A549 (cell line): ENCODE measurements around the gene NTSR1. TPM values are rescaled to one million over a fixed set of nuclear protein-coding genes. Genes with fewer than 3 reads are reported as not detected.

ENCODE experiments used
- ATAC-seq, 2 experiments: fragments of 200-7000 bp in 1 of 2; fragments of >200 bp in 1 of 2; cut with Nextera tagmentation in 1 of 2; cut with Tn5 transposase in 1 of 2; 3 replicates each; pipeline versions ENCODE4 v1.8.0 to v1.9.1; 2018 to 2020; ENCODE audit warnings: mild to moderate bottlenecking in 1 of 2, moderate library complexity in 1 of 2
- CTCF ChIA-PET: fragments of 300-600 bp; sonication (Branson Sonifier 250); formaldehyde crosslinking; extraction: SDS; loops from one replicate; lab custom pipeline; 2021; ENCODE audit warnings: antibody characterized with exemption, inconsistent platforms; lab: Yijun Ruan, JAX
- POLR2A ChIA-PET: fragments of 350-600 bp; formaldehyde crosslinking; extraction: SDS; loops from one replicate; lab custom pipeline; 2021; ENCODE audit warnings: antibody characterized with exemption, inconsistent platforms; lab: Yijun Ruan, JAX
- DNase-seq, 2 experiments: peaks; one replicate each; pipeline versions ENCODE4 v3.0.0 to v3.0.0-alpha.2; 2011 to 2016; ENCODE audit warnings: low read depth in 1 of 2, low spot score in 1 of 2
- FAIRE-seq: peaks from 2 replicates; lab custom pipeline; 2011; peaks lifted over from hg19 to GRCh38; lab: Jason Lieb, UNC
- H3K27ac ChIP-seq, 2 experiments: fragments of >200 bp; sonication (Bioruptor Twin); formaldehyde crosslinking; 3 replicates each; pipeline ENCODE4 v1.5.1; 2016 to 2017
- H3K4me1 ChIP-seq: fragments of >200 bp; sonication (Bioruptor Twin); formaldehyde crosslinking; 3 replicates; pipeline ENCODE4 v1.6.1; 2016
- H3K4me2 ChIP-seq: fragments of >200 bp; sonication (Bioruptor Twin); formaldehyde crosslinking; 3 replicates; pipeline ENCODE4 v1.6.1; 2016
- H3K4me3 ChIP-seq: fragments of >200 bp; sonication (Bioruptor Twin); formaldehyde crosslinking; 3 replicates; pipeline ENCODE4 v1.5.1; 2016
- H3K9me3 ChIP-seq: fragments of >200 bp; sonication (Bioruptor Twin); formaldehyde crosslinking; 3 replicates; pipeline ENCODE4 v1.6.1; 2016
- CBX2 ChIP-seq: fragments of 200-600 bp; sonication (generic); IDR thresholded peaks from 2 replicates; pipeline ENCODE4 v1.6.1; 2016; ENCODE audit warnings: low read depth, mild to moderate bottlenecking, borderline replicate concordance
- CBX8 ChIP-seq: fragments of 200-600 bp; sonication (generic); IDR thresholded peaks from 2 replicates; pipeline ENCODE4 v1.6.1; 2016
- CTCF ChIP-seq: fragments of >200 bp; sonication (Bioruptor Twin); formaldehyde crosslinking; IDR thresholded peaks from 3 replicates; pipeline ENCODE4 v1.5.1; 2016
- E2F6 ChIP-seq: IDR thresholded peaks from 2 replicates; pipeline ENCODE4 v1.6.1; 2012; ENCODE audit warnings: low read depth, borderline replicate concordance
- EP300 ChIP-seq, 2 experiments: fragments of >200 bp; sonication (Bioruptor Twin); formaldehyde crosslinking; IDR thresholded peaks; 2 replicates in 1 of 2; 3 replicates in 1 of 2; pipeline ENCODE4 v1.6.1; 2016 to 2017
- ESRRA ChIP-seq: fragments of 150-350 bp; IDR thresholded peaks from 2 replicates; pipeline ENCODE4 v1.6.1; 2014; ENCODE audit warnings: mild to moderate bottlenecking, low read length, borderline replicate concordance
- FOSB ChIP-seq: fragments of 250-450 bp; sonication (Bioruptor Pico); IDR thresholded peaks from 2 replicates; pipeline ENCODE4 v1.5.0; 2020; ENCODE audit warnings: mild to moderate bottlenecking, moderate library complexity
- FOXS1 ChIP-seq: fragments of 250-450 bp; sonication (Bioruptor Pico); IDR thresholded peaks from 2 replicates; pipeline ENCODE4 v1.5.0; 2020; ENCODE audit warnings: mild to moderate bottlenecking, moderate library complexity
- GATA3 ChIP-seq: IDR thresholded peaks from 2 replicates; pipeline ENCODE4 v1.6.1; 2012; ENCODE audit warnings: borderline replicate concordance
- HOXB13 ChIP-seq: fragments of 250-450 bp; sonication (Bioruptor Pico); IDR thresholded peaks from 2 replicates; pipeline ENCODE4 v1.5.0; 2020; ENCODE audit warnings: low read depth, mild to moderate bottlenecking, moderate library complexity
- MAFK ChIP-seq: fragments of 450-650 bp; IDR thresholded peaks from 2 replicates; pipeline ENCODE4 v1.6.1; 2014; ENCODE audit not compliant: partially characterized antibody
- MAX ChIP-seq: IDR thresholded peaks from 2 replicates; pipeline ENCODE4 v1.6.1; 2012
- NPAS2 ChIP-seq: fragments of 250-450 bp; sonication (Bioruptor Pico); IDR thresholded peaks from 2 replicates; pipeline ENCODE4 v1.8.0; 2022; ENCODE audit warnings: mild to moderate bottlenecking, moderate library complexity, borderline replicate concordance
- PBX3 ChIP-seq: IDR thresholded peaks from 2 replicates; pipeline ENCODE4 v1.6.1; 2012
- PHF8 ChIP-seq: fragments of 200-600 bp; sonication (generic); IDR thresholded peaks from 2 replicates; pipeline ENCODE4 v1.6.1; 2016; ENCODE audit warnings: low read depth, mild to moderate bottlenecking, antibody characterized with exemption, moderate library complexity, borderline replicate concordance
- POLR2AphosphoS2 ChIP-seq: conservative IDR thresholded peaks from 2 replicates; pipeline ENCODE4 v1.6.1; 2012; ENCODE audit warnings: low read length, improper control_type of control experiment, inconsistent platforms
- REST ChIP-seq: fragments of 200-600 bp; sonication (generic); IDR thresholded peaks from 2 replicates; pipeline ENCODE4 v1.6.1; 2016; ENCODE audit warnings: antibody characterized with exemption, mild to moderate bottlenecking, moderate library complexity
- SREBF2 ChIP-seq: fragments of 450-650 bp; IDR thresholded peaks from 2 replicates; pipeline ENCODE4 v1.6.1; 2014; ENCODE audit warnings: mild to moderate bottlenecking, moderate library complexity
- TP53 ChIP-seq: fragments of 250-450 bp; sonication (Bioruptor Pico); IDR thresholded peaks from 2 replicates; pipeline ENCODE4 v1.5.0; 2021; ENCODE audit warnings: mild to moderate bottlenecking, moderate library complexity
- ZNF302 ChIP-seq: fragments of 250-450 bp; sonication (Bioruptor Pico); IDR thresholded peaks from 2 replicates; pipeline ENCODE4 v1.9.0; 2021; ENCODE audit warnings: inconsistent platforms, mild to moderate bottlenecking, moderate library complexity
- WGBS: methylation state at CpG from one replicate; pipeline ENCODE4 v1.1.6; 2017; ENCODE audit errors: missing lambda C conversion rate; 5-methylcytosine and 5-hydroxymethylcytosine counted together
- polyA plus RNA-seq, 4 experiments: library from polyadenylated mRNA; depleted of rRNA in 3 of 4; stranded (reverse); fragments of >200 nt; fragmentation: RNase III in 1 of 4; extraction: RNeasy Plus Mini Kit Qiagen cat#74134 plus additional on column Dnase treatment in 1 of 4; gene quantifications; 2 replicates in 3 of 4; 3 replicates in 1 of 4; pipeline ENCODE4 v1.2.3, GENCODE V29; 2011 to 2017

Gene NTSR1
- polyA plus RNA-seq, 2 of the 4 experiments (the other 2 are of a cell fraction) = 0.03 TPM; not detected in 1

- Histone ChIP-seq H3K9me3 (no peaks in the 10 kb centered on the region), H3K4me3 (no peak overlapping the region), H3K4me1 (no peaks in the 10 kb centered on the region), H3K27ac (no peak overlapping the region), H3K4me2 (no peak overlapping the region)
- 62% methylated on average over 29 of the region's 32 CpGs for WGBS
- ChIA-PET CTCF (interaction anchor here (1.1 to 2.8 kb wide), 6 partner anchors 8 to 95 kb away, joined by 3 to 23 read pairs (median 4); no protein-coding TSS in a partner anchor), POLR2A (no interaction called here)
- FAIRE-seq (no peak), ATAC-seq (no peak), DNase-seq (no peak)
- TF ChIP-seq E2F6 (no peak), EP300 (IDR thresholded peaks at IDR 0.05) (no peak), MAX (no peak), GATA3 (no peak), TP53 (CRISPR knock-in tag) (no peak), NPAS2 (no peak), ZNF302 (CRISPR knock-in tag) (no peak), ESRRA (no peak), PBX3 (no peak), REST (no peak), POLR2AphosphoS2 (no peak), SREBF2 (no peak), CBX2 (no peak), PHF8 (no peak), FOXS1 (CRISPR knock-in tag) (no peak), MAFK (no peak), HOXB13 (CRISPR knock-in tag) (no peak), FOSB (CRISPR knock-in tag) (no peak), CTCF (no peak), CBX8 (no peak)
Observed at GRCh38 chr20:62695448-62696414, 12.9 kb upstream of the NTSR1 start.
